Measurements from ENCODE around the gene BCOR. TPM values are rescaled to one million over a fixed set of nuclear protein-coding genes. Genes with fewer than 3 reads are reported as not detected.

The BCOR gene
- total RNA-seq, 4 donors from 2014 or later: 19.9 to 32.5 (median 26.0) TPM

GRCh38 chrX:40077906-40078305 lies 19.9 kb downstream of the BCOR start:
- intact Hi-C loops (cut with DNase I): no loop called here
- H3K27ac ChIP-seq (replicated peaks in 1 of 4): no peak overlapping the region
- DNase-seq (ENCODE audit: extremely low spot score): no peak
- no peaks in the 10 kb centered on the region for H3K9me3 ChIP-seq
- no peak overlapping the region for H3K4me3 ChIP-seq
- TF ChIP-seq, protein P1, sequence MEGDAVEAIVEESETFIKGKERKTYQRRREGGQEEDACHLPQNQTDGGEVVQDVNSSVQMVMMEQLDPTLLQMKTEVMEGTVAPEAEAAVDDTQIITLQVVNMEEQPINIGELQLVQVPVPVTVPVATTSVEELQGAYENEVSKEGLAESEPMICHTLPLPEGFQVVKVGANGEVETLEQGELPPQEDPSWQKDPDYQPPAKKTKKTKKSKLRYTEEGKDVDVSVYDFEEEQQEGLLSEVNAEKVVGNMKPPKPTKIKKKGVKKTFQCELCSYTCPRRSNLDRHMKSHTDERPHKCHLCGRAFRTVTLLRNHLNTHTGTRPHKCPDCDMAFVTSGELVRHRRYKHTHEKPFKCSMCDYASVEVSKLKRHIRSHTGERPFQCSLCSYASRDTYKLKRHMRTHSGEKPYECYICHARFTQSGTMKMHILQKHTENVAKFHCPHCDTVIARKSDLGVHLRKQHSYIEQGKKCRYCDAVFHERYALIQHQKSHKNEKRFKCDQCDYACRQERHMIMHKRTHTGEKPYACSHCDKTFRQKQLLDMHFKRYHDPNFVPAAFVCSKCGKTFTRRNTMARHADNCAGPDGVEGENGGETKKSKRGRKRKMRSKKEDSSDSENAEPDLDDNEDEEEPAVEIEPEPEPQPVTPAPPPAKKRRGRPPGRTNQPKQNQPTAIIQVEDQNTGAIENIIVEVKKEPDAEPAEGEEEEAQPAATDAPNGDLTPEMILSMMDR (IDR thresholded peaks at IDR 0.05): no peak
- no peak for TF ChIP-seq EP300 (IDR thresholded peaks at IDR 0.05)
- no peak for TF ChIP-seq POLR2A (IDR thresholded peaks at IDR 0.05; ENCODE audit: low read depth)
- TF ChIP-seq POLR2AphosphoS5 (IDR thresholded peaks at IDR 0.05): no peak
- H3K4me1 ChIP-seq: peaks cover 8 to 22% (median 19%) of the 10 kb centered on the region in 4 donors
- H3K27me3 ChIP-seq: peaks cover 0 to 4% (median 0%) of the 10 kb centered on the region in 4 donors
- peaks cover 8 to 35% (median 26%) of the 10 kb centered on the region in 4 donors for H3K36me3 ChIP-seq
- WGBS: 60% methylated on average over 7 of the region's 7 CpGs

DNA sequence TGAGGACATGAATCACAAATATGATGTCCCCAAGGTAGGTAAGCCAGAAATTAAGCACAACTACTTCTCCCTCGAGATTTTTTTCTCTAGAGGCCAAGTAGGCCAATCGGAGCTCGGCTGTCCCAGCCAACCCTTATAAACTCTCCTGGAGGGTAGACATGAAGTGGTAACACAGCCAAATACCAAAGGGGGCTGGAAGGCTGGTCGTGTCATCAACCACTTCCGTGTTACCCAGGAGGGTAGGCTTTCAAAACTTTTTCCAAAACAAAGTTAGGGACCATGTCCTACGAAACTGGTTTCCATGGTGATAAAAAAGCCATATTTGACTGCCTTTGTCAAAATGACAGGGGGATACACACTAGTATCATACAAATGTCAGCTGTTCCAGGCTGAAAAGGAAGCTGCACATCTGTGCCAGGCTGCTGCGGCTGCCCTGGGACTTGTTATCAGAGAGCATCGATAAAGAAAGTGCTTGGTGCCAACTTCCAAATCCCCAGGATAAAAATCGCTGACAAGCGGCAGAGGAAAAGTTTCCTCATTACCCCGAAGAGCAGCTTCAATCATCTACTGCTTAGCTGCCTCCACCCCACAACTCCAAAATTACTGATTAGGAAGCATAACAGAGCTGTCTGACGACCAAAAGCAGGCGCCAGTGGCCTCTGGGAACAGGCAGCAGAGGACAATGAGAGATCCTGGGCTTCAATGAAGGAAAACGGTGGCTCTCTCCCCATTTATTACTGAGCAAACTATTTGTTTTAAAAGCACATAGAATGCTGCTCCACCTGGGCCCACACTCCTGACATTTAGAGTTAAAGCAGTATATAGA lies 20.8 kb downstream of the BCOR start:
- no peak overlapping the region for H3K4me3 ChIP-seq
- no peak for DNase-seq (ENCODE audit: extremely low spot score)
- TF ChIP-seq POLR2AphosphoS5 (IDR thresholded peaks at IDR 0.05) (no peak), POLR2A (IDR thresholded peaks at IDR 0.05; ENCODE audit: low read depth) (no peak), EP300 (IDR thresholded peaks at IDR 0.05) (no peak)
- TF ChIP-seq, protein P1 (IDR thresholded peaks at IDR 0.05): no peak
- intact Hi-C loops (cut with DNase I): no loop called here
- H3K27ac ChIP-seq (replicated peaks in 1 of 4): no peak overlapping the region
- no peaks in the 10 kb centered on the region for H3K9me3 ChIP-seq
- WGBS: 59% methylated on average over 14 of the region's 14 CpGs
- peaks cover 8 to 43% (median 30%) of the 10 kb centered on the region in 4 donors for H3K36me3 ChIP-seq
- H3K27me3 ChIP-seq: peaks cover 0 to 4% (median 0%) of the 10 kb centered on the region in 4 donors
- H3K4me1 ChIP-seq: peaks cover 0 to 12% (median 10%) of the 10 kb centered on the region in 4 donors

DNA sequence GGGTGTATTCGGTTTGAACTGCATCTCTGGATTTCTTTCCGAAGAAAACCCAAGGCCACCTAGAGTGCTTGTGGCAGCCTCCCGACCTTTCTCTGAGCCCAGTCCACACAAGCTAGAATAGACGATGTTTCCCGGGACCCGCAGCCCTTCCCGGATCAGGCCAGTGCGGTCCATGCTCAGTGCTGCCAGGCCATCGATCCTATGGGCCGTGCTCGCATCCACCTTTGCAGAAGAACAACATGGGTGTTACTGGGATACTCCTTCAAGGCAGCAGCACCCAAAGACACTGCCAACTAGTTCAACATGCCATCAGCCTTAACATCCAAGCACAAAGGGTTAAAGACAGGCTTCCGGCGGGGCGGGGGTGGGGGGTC lies 22.8 kb downstream of the BCOR start:
- Histone ChIP-seq H3K27me3 (peaks cover 0 to 4% (median 0%) of the 10 kb centered on the region in 4 donors), H3K27ac (replicated peaks in 1 of 4) (no peak overlapping the region), H3K36me3 (peaks cover 12 to 55% (median 39%) of the 10 kb centered on the region in 4 donors), H3K4me1 (peaks cover 0 to 3% (median 0%) of the 10 kb centered on the region in 4 donors), H3K4me3 (no peak overlapping the region), H3K9me3 (no peaks in the 10 kb centered on the region)
- WGBS: 68% methylated on average over 9 of the region's 14 CpGs
- TF ChIP-seq, protein P1 (IDR thresholded peaks at IDR 0.05): no peak
- TF ChIP-seq EP300 (IDR thresholded peaks at IDR 0.05): no peak
- TF ChIP-seq POLR2A (IDR thresholded peaks at IDR 0.05; ENCODE audit: low read depth): no peak
- TF ChIP-seq POLR2AphosphoS5 (IDR thresholded peaks at IDR 0.05): no peak
- intact Hi-C loops (cut with DNase I): no loop called here
- DNase-seq (ENCODE audit: extremely low spot score): no peak

DNA sequence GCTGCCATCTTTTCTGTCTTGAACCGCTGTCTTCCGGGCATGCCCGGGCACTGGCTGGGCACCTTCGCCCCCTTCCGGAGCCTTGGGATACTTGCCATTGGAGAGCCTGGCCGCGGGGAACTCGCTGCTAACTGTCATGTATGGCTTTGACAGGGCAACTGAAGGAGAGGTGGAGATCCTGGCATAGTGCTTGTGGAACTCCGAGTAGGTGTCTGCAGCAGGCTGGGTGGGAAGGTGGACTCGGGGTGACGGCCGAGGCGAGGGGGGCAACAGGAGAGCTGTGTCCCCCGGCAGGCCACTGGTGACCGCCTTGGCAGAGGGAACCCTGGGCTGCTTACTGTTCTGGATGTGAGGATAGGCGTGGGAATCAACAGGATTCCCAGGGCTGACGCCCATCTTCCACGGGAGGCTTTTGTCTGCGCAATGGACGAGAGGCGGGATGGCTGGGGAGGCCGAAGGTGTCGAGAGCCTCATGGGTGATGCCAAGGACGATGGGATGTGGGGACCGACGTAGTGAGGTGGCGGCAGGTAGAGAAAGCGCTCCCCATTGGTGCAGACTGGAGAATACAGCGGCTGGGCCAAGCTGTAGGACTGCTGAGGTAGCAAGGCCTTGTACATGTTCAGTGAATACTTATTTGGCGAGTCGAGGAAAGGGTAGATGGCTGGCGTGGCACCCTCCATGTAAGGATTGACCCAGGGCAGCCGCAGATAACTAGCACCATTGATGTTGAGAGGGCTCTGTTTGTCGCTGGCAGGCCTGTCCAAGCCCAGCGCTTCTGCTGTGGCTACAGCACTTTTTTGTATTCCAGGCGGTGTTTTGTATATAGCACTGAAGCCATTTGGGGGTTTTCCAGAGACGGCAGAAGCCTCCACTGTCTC lies 23.4 kb downstream of the BCOR start:
- Histone ChIP-seq H3K36me3 (peaks cover 12 to 61% (median 46%) of the 10 kb centered on the region in 4 donors), H3K4me3 (no peak overlapping the region)
- TF ChIP-seq POLR2AphosphoS5 (IDR thresholded peaks at IDR 0.05) (no peak), POLR2A (IDR thresholded peaks at IDR 0.05; ENCODE audit: low read depth) (no peak), EP300 (IDR thresholded peaks at IDR 0.05) (no peak)
- TF ChIP-seq, protein P1 (IDR thresholded peaks at IDR 0.05): no peak

More for the DNA sequence above, 23.4 kb downstream of the BCOR start:
- peaks cover 0 to 4% (median 0%) of the 10 kb centered on the region in 4 donors for H3K27me3 ChIP-seq
- DNase-seq (ENCODE audit: extremely low spot score): no peak
- H3K27ac ChIP-seq (replicated peaks in 1 of 4): no peak overlapping the region
- intact Hi-C loops (cut with DNase I): no loop called here
- no peaks in the 10 kb centered on the region for H3K9me3 ChIP-seq
- 92% methylated on average over 37 of the region's 37 CpGs for WGBS
- H3K4me1 ChIP-seq: peaks cover 0 to 3% (median 0%) of the 10 kb centered on the region in 4 donors

Measured in esophagus muscularis mucosa (tissue), 4 donors.